ENCODE results near the gene GBA2.

GBA2 gene

DNA sequence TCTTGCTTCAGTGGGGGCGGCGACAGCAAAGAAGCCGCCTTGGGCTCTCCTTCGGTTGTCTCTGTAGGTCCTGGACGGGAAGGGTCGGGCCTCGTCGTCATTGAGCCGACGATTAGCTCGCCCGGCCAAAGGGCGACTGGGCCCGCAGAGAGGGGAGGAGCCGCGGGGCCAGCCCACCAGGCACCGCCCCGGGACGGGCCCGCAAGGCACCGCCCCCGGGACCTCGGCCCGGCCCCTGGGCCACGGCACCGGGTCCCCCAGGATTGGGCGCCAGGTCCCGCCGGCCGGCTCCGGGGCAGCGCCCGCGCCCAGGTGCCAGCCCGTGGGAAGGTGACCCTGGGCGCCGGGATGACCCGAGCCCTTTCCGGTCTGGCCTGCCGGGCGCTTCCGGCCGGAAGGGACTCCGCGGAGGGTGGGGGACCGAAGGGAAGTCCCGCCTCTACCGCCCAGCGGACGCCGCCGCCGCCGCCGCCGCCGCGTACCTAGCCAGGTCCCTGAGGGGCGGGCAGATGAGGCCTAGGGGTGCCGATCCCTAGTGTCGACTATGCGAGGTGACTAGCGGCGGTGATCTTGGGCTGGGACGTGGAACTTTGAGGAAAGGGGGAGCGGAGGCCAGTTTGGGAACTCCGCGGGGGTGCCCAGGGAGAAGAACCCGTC, at the start of gene GBA2, which contains the start of gene RGP1:
Gene GBA2, minus strand, starts transcription at position 371 of the 657 bp plus-strand sequence. CDS start 524 bp downstream, outside the sequence.
Gene RGP1, plus strand, starts transcription at position 430 of the 657 bp plus-strand sequence. CDS start 469 bp downstream, outside the sequence.
- DNase-seq = peak; percentile 59

DNA sequence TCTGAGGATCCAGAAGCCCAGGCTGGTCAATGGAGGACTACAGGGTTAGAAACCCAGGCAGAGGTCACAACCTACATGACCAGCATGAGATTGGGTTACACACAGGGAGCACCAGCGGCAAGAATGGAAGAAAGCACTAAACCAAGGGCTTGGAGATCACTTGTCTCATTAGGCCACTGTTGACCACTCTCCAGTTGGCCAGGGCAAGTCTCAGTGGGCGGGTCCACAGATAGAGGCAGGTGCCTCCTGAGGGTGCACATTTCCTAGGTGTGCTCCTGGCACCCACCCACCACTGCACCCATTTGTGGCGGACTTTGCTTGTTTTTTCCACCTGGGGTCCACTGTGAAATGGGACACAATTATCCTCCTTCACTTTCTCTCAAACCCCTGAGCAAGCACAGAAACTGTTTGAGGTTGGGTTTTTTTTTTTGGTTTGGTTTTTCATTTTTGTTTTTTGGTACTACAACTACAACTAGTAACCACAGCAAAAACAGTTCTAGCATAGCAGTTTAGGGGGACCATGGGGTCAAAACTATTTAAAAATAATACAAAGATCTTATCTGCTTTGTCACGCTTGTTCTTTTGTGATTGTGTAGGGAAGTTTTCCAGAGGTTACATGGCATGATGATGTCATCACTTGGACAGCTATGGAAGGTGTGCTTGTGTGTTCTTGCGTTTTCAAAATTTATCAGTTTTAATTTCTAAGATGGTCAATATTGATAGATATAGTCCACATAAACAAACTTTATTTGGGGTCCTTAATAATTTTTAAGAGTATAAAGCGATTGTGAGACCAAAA, 48.5 kb upstream of the GBA2 start:
- DNase-seq = no peak

DNA sequence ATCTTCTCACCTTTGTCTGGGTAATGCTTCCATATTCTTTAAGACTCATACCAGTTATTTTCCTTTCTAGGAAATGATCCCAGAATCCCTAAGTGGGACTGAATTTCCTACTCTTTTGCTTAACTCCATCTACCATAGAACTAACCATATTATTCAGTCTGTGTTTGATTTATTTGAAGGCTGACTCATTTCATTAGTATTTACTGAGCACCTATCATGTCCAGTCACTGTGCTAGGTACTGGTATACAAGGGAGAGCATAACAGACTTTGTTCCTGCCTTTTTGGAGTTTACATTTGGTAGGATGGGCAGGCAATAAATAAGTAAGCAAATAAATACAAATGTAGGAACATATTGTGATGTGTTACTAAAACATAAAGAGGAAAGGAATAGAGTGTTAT, 46.7 kb upstream of the GBA2 start:
- no peak for DNase-seq

DNA sequence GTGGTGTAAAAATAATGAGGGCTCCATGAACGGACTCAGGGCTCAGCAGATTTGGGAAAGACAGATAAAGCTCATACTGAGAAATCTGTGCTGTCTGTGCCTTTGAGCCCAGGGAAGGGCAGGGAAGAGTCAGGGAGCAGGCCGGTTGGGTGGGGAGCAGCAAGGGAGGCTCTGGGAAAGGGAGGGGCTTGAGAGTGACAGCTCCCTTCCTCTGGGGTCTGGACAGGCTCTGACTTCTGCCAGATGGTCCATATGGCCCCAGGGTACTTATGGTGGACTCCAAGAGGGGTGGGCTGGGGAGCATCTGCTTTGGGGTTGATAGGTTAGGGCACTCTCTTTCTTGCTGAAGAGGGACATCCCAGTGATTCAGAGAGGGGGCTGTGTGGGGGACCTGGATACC, 44.4 kb upstream of the GBA2 start:
- no peak for DNase-seq

DNA sequence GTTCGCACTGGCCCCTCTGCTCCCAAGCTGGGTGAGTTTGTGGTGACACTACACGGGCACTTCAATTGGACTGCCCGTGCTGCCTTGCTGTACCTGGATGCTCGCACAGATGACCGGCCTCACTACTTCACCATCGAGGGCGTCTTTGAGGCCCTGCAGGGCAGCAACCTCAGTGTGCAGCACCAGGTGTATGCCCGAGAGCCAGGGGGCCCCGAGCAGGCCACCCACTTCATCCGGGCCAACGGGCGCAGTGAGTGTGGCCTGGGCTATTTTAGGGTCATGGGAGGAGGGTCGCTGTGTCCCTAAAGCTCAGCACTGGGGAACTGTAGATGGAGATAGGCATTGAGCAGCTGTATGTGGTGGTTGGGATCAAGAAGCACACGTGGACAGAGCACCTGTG, 43.8 kb upstream of the GBA2 start:
- DNase-seq = no peak

DNA sequence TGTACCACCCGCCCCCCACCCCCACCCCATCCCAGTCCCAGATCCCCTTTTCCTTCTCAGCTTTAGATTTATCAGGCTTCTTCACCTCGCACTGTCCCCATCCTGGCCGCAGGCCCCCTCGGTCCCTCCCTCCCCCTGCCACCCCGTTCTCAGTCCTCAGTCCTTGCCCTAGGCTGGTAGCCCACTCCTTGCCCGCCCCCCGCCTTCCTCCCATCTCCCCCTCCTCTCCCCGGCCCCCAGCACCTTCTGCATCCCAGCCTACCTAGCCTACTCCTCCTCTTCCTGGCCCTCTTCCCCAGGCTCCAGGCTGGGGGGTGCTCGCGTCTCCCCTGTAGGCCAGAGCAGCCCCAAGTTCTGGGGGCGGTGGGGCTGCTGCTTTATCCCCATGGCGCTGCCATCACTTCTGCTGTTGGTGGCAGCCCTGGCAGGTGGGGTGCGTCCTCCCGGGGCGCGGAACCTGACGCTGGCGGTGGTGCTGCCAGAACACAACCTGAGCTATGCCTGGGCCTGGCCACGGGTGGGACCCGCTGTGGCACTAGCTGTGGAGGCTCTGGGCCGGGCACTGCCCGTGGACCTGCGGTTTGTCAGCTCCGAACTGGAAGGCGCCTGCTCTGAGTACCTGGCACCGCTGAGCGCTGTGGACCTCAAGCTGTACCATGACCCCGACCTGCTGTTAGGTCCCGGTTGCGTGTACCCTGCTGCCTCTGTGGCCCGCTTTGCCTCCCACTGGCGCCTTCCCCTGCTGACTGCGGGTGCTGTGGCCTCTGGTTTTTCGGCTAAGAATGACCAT, 43.2 kb upstream of the GBA2 start:
- no peak for DNase-seq

DNA sequence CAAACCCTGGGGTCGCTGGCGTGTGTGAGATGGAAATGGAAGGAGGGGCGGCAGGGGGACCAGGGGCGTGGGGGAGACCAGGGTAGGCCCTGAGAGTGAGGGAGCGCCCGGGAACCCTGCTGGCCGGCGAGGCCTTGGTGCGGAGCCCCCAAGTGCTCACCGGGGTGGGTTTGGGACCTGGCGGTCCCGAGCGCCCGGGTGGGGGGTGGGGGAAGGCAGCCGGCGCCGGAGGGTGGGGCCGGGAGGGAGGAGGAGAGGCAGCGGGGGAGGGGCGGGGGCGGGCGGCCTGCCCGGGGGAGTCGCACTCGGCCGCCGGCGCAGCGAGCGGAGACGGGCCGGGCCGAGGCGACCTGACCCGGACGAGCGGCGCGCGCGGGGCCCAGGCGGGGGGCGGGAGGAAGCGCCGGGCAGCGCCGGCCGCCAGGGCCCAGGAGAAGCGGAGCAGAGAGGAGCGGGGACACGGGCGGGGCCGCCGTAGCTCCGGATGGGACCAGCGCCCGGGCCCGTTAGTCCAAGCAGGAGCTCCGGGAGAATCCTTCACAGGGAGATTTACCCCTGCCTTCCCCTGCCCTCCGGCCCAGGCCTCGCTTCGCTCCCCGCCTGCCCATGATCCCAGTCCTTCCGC, 42.4 kb upstream of the GBA2 start, which contains the start of gene NPR2:
Gene NPR2, plus strand, starts transcription at position 295 of the 625 bp plus-strand sequence. CDS start 818 bp downstream, outside the sequence.
- DNase-seq = no peak

DNA sequence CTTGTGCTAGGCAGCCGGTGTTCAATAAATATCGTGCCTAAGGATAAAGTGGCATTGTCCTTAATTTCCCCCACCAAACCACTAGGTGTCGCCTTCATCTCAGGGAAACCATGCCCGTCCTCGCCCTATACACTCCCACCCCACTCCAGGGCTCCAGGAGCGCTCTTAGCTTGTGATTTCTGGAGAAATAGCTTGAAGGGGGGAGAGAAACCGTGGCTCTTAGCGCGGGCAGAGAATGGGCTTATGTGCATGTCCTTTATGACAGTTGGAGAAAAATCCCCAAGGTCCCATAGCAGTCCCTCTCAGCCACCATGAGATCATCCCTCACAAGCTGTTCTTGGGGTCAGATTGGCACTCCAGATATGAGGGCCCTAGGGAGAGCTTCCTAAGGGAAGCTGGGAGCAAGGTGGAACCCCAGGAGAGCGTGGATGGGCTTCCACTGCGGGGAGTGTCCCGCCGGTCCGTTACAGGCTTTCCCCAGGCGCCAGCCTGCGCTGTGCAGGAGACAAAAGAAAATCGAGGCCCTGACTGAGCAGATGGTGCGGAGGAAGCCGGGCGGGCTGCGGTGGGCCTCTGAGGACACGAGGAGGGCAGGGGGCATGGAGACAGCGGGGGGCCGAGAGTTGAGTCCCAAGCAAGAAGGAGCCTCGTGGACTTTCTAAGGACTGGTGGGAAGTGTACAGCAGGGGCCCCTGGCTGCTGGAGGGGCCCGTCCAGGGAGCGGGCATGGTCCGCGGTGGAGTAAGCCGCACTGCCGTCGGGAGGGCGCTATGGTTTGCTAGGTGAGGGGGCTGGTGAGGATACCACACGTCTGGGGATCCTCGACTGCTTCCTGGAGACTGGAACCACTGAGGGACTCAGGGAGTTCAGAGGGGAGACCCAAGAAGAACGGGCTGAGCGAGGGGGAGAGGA, 41.6 kb upstream of the GBA2 start:
- peak; percentile 88 for DNase-seq

DNA sequence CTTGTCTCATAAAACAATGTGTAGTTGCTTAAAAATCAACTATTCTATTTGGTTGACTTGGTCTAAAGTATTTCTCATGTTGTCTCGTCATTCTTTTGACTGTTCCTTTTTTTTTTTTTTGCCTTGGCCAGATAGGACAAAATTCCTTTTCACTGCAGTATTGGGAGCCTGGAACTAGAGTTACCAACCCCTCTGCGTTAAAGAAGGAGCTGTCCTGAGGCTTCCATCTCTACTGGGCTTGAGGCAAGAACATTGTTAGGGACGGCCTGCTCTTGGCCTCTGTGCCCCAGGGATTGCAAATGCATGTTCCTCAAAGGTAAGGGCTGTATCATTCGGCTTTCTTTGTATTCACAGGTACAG, 41.0 kb upstream of the GBA2 start:
- DNase-seq = no peak

DNA sequence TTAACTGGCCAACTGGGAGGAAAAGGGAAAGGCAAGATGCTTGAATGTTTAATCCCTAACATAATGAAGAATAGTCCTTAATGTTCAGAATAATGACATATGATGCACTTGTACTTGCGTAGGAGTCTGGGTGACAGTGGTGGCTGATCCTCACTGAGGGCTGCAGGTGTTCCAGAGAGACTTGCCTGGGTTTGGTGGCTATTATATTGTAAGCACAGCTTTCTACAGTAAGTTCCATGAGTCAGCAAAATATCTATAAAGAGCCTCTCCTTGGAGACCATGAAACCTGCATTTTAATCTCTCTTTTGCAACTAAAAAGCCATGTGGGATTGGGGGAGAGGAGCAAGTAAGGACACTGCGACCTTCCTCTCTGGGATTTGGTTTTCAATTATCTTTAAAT, 40.5 kb upstream of the GBA2 start:
- no peak for DNase-seq

DNA sequence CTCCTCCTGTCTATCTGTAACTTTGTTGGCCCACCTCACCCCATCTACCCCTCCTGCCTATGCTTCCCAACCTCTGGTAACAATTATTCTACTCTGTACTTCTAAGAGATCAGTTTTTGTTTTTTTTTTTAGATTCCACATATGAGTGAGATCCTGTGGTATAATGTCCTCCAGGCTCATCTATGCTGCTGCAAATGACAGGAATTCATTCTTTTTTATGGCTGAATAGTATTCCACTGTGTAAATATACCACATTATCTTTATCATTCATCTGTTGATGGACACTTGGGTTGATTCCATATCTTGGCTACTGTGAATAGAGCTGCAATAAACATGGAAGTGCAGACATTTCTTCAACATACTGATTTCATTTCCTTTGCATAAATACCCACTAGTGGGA, 34.4 kb upstream of the GBA2 start:
- DNase-seq = no peak

DNA sequence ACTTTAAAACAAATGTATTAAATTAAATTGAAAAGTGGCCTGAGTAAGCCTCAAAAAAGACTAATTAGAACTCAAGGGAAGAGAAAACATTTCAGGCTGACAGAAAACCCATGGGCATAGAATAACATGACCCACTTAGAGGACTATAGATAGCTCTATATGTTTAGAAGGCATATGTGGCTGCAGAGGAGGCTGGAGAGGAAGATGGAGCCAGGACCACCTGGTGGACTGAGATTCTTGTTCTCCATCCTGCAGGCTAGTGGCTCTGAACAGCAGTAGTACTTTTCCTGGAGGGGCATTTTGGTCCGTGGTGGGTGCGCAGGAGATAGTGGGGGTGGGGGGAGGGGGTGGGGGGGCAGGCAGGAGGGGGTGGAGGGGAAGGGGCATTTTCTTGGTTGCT, 32.0 kb upstream of the GBA2 start:
- DNase-seq = no peak

DNA sequence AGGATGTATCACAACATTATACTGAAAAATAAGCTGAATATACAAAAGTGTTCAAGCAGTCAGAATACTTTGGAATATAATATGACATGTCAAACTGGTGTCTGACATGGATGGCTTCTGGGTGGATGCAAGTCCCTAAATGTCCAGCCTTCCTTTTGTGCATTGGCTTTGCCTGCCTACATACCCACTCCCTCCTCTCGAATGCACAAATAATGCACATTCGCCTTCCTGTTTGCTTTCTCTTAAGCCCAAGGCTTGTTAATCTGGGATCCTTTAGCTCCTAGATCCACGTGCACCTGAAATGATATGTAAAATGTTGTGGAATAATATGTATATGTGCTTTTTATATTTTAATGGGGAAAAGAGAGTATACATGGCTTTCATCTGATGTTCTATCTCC, 29.5 kb upstream of the GBA2 start:
- DNase-seq = no peak

DNA sequence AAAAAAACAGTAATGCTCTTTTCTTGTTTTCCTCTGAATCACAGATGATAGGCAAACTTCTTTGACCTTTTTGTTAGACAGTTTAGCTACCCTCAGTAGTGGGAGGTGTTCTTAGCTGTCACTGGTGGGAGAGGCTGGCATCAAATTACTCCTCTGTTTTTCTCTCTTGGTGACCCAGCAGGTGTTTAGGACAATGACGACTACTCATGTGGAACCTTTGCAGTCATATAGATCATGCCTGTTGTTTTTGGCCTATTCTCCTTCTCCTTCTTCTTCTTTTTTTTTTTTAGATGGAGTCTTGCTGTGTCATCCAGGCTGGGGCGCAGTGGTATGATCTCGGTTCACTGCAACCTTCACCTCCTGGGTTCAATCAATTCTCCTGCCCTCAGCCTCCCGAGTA, 27.0 kb upstream of the GBA2 start:
- peak; percentile 89 for DNase-seq

DNA sequence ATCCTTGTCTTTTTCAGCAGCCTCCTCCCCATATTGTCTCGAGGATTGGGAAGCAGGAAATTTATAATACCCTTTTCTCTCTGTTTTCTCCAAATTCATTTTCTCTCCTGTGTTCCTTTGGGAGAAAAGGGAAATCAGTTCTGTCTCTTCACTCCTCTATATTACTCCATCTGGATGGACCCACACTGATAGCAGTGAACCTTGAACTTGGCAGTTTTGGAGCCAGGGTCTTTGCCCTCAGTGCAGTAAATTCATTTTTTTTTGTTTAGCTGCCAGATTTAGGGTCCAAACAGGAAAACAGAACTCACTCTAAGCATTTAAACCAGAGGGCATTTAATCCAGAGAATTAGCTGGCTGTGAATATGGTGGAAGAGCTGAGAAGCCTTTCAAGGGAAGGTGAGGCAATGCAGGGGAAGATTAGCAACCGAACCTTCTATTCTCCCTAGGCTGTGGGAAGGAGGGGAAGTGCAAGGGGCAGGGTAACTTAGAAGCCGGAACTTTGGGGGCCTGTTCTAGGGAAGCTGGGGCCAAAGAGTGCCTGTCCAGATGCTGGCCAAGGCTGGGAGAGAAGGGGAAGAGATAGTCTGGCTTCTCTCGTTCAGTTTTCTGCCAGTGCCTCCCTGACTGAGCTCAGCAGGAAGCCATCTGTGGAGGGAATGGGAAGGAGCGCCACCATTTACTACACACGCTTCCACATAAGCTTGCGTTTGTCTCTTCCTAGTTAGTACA, 26.0 kb upstream of the GBA2 start:
- peak; percentile 28 for DNase-seq

DNA sequence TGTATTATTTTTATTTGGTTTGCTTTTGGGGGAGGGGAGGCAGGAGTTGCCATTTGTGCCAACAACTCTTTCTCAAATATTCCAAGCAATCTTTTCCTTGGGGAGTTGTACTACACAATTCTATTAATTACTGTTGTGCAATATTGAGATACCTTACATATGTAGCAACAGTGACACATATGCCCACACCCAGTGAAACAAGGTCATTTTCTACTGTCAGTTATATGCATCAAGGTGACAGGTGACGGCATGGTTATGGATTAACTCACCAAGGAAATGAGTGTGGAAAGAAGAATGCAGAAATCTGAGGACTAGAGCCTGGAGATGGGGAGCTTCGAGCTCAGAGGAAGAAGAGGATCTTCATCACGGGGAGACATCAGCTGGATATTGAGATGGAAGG, 22.9 kb upstream of the GBA2 start:
- DNase-seq = peak; percentile 55

DNA sequence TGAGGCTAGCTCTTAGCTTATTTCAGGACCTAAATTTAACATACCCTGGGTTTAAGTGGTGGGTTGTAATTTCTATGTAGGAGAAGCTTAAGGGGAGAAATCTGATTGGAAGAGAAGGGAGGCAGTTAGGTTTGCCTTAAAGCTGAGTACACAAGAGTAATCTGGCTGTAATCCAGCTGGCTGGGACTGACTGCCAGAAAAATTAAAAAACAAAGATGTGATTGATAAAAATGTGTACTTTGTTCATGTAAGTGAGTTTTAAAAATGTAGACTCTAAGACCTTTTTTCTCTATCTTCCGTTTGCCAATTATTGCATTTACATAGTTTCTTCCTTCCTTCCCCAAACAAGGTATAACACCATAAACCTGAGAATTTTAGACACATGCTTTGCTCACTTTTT, 22.5 kb upstream of the GBA2 start:
- peak; percentile 84 for DNase-seq

DNA sequence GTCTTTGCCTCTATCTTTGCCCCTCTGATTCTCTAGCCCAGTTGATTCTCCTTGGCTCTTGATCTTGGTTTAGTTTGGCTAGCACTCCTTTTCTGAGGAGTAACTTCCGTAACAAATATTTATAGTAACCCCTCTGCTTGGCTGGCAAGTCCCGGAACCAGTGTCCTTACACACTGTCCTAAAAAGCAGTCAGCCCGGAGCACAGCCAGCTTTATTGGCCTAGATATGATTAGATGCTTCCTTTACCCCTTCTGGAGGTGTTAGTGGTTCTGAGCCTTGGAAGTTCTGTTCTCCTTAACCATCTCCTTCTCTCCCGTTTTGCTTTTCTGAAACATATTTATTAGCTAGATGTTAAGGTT, 22.0 kb upstream of the GBA2 start:
- no peak for DNase-seq

DNA sequence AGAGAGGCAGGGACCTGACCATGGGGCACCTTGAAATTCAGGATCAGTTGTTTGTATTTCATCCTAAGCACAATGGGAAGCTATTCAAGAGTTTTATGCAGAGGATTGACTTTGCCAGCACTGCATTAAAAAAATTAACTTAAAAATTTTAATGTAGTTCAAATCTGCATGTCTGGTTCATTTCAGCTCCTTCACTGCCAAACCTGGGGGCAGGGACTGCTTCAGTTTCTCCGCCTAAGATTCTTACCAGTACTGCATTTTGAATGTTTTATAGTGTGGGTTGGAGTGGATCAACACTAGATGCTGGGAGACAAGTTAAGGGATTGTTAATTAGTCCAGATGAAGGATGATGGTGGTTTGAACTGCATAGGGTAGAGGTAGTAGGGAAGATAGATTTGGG, 20.7 kb upstream of the GBA2 start:
- DNase-seq = no peak

DNA sequence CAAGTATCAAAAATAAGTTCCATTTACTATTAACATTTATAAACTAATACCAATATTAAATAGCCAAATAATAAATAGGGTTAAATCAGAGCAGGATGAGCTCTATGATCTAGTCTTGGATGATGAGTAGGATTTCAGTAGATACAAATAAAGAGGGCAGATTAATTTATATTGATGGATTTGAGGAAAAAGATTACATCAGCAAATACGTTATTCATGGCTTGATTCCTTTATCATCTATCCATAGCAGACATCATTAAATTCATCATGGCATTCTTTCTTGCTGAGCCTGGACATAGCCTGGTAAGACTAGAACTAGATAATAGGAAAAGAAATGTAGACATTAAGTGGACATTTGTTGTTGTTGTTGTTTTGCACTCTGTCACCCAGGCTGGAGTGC, 18.4 kb upstream of the GBA2 start:
- no peak for DNase-seq

DNA sequence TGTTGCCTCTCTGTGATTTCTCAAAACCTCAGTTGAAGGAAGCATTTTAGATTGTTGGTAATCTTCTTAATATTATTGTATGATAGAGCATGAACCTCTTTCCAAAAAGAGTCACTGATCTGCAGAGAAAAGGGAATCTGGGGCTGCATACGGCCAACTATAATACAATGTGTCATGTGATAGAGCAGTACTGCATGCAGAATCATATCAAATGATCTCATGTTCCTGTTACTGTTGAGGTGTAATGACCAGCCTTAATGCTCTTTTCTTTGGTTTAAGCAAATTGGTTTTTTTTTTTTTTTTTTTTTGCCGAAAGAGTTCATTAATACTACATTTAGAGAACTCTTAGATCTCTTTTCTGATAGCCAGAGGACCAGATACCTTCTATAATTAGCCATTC, 18.0 kb upstream of the GBA2 start:
- DNase-seq = no peak

All from NCI-H1105 treated with DMSO at 0.1 percent for 48 hours (cell line).